Stimulated activated CD8-positive, alpha-beta memory T cell treated with anti-CD3 and anti-CD28 coated beads, Interleukin-4, amount 100 ng/mL, for 24 hours (primary cell): ENCODE results near the gene HSD17B12.

Experiments
- DNase-seq: peaks from one replicate; pipeline ENCODE4 v3.0.0-alpha.2; 2020; ENCODE audit warnings: low read depth

HSD17B12 gene

DNA sequence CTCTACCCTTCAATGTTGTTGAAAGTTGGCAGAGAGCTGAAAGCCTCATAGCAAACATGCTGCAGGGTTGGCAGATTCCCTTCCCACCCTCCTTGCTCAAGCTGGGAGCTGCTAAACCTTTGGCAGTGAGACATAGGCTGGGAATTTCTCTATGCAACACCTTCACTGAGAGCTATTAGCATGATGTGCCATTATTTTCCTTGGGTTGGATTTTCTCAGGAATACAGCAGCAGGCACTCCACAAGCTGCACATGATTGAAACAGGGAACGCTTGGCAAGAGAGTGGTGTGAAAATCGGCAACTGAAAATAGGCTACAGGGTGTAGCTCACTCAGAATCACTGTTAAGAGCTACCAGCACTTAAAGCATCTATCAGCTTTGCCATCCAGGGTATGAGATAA lies 190.5 kb downstream of the HSD17B12 start:
- DNase-seq = no peak

DNA sequence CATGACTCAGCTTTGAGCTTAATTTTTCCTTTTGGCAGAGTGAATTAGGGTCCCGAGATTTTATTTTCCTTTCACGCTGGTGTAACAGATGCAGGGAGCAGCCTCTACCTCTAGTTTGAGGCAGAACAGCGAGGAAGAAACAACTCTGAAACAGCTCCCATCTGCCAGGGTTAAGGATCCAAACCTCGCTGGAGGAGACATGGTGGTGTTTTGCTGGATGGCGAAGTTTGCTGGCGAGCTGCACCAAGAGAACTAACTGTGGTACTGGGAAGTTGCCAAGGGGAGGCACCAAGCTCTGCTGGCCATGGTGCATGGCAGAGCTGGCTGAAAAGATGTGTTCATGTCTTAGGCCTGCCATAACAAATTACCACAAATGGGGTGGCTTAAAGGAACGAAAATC lies 192.5 kb downstream of the HSD17B12 start:
- DNase-seq = no peak

GRCh38 chr11:43874078-43874477 lies 193.5 kb downstream of the HSD17B12 start:
- no peak for DNase-seq

GRCh38 chr11:43874738-43875137 lies 194.2 kb downstream of the HSD17B12 start:
- DNase-seq = no peak

DNA sequence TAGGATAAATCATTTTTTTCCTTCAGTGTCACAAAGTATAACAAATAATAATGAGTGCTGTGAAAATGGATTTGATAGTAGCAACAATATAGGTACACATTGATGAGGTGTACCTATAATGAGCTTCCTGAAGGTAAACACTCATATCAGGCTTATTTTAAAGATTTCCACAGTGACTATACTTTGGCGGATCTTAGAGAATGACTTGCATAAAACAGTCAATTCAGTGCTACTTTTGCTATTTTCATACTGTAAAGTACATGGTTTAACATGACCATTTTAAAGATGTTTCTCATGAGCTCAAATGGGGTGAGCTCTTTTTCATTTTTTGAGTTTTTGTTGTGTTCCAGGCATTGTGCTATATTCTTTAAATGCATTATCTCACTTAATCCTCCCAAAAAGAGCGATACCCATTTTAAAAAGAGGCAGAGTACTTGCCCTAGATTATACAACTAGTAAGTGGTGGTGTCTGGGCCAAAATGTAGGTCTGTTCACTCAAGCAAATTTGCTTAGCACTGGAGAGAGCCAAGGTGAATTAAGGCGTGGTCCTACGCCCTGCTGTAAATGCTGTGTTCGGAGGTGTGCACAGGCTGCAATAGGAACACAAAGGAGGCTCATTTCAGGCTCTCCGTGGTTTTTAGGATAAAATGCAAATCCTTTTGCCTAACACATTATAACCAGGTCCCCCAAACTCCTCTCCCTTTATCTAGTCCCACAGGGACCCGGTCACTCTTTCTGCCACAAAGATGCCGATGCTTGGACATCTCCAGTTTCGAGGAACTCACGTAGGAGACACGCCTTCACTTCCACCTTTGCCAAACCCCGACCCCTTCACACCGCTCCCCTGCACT lies 199.5 kb downstream of the HSD17B12 start:
- DNase-seq = no peak

GRCh38 chr11:43880640-43881159 lies 200.2 kb downstream of the HSD17B12 start, which contains the start of gene ALKBH3:
TSS of gene ALKBH3 (plus strand) at chr11:43880831. CDS start at chr11:43882653, 1,822 bp downstream.
- peak; percentile 83 for DNase-seq

DNA sequence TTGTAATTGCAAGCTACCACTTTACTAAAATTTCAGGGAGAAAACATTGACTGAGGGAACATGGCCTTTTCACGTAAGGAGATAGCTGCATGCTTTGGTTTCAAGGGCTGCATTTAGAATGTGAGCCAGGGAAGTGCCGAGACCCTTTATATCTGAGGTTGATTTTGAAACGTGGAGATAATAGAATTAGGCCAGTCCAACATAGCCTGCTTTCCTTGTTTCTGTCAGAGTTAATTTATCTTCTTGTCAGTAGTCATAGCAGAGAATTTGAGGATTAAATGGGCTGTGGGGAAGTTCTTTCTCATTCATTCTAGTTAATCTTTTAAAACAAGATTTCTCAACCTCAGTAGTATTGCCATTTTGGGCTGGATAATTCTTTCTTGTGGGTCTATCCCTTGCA lies 212.3 kb downstream of the HSD17B12 start:
- no peak for DNase-seq

DNA sequence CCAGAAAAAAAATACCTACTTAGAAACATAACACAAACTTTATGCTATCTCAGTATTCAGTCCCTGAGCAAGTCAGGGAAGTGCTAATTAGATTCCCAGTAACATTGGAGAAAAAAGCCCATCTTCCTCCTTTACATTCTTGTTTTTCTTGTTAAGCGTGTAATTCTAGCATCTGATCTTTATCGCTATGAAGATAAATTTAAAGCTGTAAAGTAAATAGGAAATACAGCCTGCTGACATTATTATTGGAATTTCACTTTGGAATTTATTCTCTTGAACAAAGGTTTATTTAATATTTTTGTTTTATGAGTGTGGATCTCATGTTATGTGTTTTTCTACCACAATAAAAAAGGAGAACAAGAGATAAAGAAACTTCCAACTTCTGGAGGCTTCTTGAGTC lies 214.0 kb downstream of the HSD17B12 start:
- DNase-seq = no peak

DNA sequence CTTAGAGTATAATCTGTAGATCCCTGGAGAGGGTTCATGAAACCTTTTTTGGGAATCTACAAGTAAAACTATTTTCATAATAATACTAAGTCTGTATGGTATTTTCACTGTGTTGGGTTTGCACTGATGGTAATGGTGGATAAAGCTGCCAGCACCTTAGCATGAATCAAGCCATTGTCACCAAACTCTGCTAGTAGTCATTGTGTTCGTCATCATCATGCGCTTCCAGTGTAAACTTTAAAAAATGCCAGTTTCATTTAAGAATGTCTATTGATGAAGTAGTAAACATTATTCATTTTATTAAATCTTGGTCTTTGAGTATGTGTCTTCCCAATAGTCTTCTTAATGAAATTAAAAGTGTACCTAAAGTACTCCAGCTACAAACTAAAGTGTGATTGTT lies 215.1 kb downstream of the HSD17B12 start:
- DNase-seq = no peak

- no peak for DNase-seq
These were observed 218.0 kb downstream of the HSD17B12 start for GRCh38 chr11:43898574-43898973.

DNA sequence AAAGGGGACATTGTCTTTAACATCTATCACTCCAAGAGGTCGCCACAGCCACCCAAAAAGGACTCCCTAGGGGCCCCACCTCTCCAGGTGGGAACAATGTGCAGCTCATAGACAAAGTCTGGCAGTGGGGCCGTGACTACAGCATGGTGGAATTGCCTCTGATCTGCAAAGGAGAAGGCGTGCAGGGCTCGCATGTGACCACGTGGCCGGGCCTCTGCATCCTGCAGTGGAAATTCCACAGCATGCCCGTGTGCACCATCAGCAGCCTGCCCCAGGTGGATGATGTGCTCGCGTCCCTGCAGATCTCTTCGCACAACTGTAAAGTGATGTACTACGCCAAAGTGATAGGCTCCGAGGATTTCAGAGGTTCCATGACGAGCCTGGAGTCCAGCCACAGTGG lies 218.6 kb downstream of the HSD17B12 start:
- no peak for DNase-seq

DNA sequence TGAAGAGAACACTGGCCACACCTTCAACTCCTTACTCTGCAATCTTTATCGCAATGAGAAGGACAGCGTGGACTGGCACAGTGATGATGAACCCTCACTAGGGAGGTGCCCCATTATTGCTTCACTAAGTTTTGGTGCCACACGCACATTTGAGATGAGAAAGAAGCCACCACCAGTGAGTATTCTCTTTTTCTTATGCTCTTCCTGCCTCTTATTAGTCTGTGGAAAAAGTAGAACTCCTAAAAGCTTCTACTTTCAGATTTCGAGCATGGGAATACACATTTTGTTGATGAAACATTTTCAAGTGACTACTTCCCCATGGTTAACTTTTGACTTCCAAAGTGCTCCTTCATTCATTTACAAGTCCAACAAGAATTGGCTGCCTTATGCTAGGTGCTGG lies 221.0 kb downstream of the HSD17B12 start:
- no peak for DNase-seq

GRCh38 chr11:43903078-43903477 lies 222.5 kb downstream of the HSD17B12 start:
- DNase-seq = no peak

DNA sequence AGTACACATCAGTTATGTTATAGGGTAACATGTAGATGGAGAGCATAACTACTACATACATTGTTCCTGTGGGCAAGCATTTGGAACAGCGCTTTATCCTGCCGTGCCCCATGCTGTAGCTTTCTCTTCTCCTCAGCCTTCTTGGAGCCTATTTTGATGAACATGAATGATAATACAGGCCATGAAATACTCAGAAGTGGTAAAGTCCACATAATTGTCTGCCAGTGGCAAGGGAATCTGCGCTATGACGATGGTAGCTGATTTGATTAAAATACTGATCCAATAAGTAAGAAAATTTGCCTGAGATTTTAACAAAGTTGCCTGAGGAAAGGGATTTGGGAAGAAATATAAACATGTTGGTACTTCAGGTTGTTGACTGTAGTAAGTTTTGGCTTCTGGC lies 223.4 kb downstream of the HSD17B12 start:
- DNase-seq = no peak

- no peak for DNase-seq
These were observed 224.4 kb downstream of the HSD17B12 start for GRCh38 chr11:43904742-43905535.

GRCh38 chr11:43905813-43906241 lies 225.3 kb downstream of the HSD17B12 start:
- no peak for DNase-seq
